GM19035 (cell line): ENCODE results near the gene ENTPD8.

Source experiments
- ATAC-seq: cut with Tn5 transposase; IDR thresholded peaks from one replicate; pipeline ENCODE4 v1.9.1; 2021; ENCODE audit not compliant: unreplicated experiment

ENTPD8 gene

DNA sequence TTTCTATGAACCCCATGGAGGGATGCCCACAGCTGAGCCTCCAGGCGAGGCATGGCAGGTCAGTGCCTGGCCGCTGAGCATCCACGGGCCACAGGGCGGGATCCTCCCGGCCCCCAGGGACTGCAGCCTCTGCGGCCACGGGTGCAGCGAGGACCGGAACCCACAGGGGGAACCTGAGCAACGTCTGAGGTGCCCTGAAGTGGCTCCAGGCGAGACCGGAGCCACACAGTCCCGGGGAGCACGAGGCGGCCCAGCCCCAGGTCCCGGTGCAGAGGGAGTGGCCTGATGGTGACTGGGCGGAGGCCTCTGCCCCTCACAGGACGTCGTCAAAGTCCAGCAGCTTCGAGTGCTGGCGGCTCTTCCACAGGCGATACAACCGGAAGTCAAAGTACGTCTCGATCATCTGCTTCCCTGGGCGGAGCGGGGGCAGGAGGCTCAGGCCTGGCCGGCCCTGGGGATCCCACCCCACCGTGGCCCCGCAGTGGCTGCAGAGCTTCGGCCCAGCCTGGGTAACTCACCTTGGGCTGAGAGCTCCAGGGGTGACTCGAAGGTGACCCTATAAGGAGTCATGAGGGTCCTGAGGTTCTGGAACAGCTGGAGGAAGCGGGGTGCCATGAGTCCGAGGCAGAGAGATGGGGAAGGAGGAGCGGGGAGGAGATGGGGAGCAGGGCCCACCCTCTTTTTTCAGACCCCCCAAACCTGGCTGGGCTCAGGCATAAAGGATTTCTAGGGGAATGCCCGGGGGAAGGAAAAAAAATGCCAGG, 8.1 kb upstream of the ENTPD8 start:
- ATAC-seq = no peak

DNA sequence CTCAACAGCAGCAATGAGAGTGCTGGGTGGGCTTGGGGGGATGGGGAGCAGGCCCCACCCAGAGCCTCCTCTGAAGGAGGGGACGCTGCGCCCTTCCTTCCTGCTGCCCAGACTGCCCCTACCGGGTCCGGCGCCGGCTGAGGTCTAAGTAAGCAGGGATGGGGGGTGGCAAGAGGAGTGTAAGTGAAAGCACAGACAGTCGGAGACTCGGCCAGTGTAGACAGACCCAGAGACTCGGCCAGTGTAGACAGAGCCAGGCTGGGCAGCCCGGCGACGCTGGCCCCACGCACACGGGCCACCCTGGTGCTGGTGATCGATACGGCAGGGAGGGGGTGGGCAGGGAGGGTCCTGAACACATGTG, 7.4 kb upstream of the ENTPD8 start:
- ATAC-seq = no peak

DNA sequence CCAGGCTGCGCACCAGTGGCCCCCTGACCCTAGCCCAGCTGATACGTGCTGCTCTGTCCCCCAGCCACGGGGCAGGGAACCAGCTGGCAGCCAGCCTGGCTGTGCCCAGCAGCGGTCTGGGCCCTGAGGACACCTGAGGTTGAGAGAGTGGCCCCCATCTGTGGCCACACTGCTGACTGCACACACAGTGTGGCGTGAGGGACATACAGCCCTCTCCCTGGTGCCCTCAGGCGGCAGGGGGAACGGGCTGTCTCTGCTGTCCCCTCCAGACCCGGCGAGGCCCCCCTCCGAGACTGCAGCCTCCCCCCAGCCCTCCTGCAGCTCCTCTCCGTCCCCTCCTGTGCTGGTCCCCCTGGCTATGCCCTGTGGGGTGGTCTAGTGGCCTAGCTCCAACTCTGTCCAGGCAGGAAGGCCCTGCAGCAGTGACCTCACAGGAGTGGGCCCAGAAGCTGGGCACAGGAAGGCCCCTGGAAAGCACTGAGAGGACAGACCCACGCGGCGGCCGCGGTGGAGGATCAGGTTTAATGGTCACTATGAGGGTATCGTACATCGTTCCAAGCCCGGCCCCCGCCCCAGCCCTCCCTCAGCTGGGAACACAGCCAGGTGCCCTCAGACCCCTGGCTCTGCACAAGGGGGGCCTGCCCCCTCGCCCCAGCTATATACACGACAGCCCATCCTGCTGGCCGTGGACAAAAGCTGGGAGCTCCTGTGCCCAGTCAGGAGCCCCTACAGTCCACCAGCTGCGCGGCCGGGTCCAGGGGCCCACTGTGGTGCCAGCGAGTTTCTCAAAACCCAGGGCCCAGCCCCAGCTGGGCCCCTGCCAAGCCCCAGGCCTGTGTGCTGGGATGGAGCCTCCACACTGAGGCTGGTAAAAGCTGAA, 6.8 kb upstream of the ENTPD8 start:
- no peak for ATAC-seq

DNA sequence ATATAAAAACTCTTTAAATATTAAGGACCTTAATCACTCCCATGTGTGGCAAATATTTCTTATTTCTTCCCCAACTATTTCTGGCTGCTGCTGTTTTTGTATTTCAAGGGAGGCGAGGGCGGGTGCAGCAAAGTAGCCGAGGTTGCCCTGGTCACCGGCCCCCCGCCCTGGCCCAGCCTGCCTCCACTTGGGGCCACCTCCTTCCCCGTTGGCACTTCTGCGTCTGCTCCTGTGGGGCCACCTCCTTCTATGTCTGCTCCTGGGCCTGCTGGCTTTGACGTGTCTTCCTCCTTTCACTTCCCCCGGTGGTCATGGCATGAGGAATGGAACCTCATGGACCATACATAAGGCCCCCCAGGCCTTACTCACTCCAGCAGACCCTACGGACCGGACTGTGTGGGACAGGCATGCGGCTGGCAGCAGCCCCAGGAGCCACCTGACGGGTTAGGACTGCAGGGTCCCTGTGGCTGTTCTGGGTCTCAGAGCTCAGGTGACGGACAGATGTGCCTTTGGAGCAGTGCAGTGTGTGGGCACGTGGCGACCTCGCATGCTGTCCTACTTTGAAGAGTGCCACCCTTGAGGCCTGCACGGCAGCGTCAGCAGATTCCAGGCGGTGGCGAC, 5.8 kb upstream of the ENTPD8 start:
- ATAC-seq = no peak

DNA sequence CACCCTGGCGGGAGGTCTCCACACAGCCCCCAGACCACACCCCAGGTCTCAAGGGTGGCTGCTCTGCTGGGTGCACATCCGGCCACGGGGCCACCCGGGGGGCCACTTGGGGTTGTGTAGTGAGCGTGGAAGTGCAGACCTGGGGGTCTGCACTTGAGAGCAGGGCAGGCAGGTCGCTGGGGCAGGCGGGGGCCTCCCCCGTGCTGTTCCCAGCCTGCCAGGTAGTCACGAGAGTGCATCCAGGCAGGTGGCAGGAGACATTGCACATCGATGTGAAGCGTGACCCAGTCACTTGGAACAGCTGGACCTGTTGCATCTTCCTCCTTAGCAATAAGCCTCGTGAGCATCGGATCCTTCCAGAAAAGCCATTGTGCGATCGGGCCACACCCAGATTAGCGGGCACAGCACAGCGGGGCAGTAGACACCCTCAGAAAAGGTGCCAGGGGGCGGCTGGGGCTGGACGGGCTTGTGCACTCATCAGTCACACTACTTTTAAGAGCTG, 4.8 kb upstream of the ENTPD8 start:
- ATAC-seq = no peak

DNA sequence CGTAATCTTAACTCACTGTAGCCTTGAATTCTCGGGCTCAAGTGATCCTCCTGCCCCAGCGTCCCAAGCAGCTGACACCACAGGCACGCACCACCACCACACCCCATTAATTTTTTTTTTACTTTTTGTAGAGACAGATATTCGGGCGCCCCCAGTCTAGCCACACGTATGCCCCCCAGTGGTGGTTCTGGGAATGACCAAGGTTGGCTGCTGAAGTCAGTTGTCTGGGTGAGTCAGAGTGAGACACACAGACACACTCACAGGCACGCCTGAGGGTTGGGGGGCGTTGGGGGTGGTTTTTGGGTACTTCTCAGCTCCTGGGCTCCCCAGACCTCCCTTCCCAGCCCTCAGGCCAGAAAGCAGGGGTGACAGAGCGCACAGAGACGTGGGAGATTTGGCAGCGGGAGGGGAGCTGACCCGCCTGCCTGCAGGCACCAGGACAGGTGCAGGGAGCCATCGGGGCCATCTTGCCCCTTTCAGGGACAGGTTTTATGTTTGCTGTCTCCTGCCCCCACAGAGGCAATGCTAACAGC, 4.2 kb upstream of the ENTPD8 start:
- no peak for ATAC-seq

DNA sequence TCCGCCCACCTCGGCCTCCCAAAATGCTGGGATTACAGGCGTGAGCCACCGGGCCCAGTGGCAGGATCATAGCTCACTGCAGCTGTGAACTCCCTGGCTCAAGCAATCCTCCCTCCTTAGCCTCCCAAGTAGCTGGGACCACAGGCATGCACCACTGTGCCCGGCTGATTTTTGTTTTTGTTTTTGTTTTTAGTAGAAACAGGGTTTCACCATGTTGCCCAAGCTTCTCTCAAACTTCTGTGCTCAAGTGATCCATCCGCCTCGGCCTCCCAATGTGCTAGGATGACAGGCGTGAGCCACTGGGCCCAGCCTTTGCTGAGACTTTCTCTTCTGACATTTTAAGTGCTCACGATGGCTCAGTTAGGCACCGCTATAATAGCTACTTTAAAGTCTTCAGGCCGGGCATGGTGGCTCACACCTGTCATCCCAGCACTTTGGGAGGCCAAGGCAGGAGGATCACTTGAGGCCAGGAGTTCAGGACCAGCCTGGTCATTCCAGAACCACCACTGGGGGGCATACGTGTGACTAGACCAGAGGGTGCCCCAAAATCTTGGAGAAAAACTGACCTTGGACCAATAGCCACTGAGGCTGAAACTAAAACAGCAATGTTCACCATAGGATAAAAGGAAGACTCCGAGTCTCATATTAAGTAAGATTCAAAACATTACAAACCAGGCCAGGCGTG, 3.1 kb upstream of the ENTPD8 start:
- ATAC-seq = no peak

DNA sequence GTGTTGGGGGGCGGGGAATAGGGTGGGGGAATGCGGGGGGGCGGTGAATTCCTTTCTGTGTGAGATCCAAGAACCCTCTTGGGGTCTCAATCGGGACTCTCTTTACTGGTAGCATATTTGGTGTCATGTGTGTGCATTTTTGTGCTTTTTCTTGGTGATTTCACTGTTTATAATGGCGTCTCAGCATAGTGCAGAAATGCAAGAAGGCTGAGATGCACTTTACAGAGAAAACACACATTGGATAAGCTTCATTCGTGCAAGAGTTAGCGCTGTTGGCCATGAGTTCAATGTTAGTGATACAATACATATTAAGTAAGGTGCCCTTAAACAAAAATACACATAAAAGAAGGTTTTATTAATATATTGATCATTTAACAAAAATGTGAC, 771 bp upstream of the ENTPD8 start:
- no peak for ATAC-seq

DNA sequence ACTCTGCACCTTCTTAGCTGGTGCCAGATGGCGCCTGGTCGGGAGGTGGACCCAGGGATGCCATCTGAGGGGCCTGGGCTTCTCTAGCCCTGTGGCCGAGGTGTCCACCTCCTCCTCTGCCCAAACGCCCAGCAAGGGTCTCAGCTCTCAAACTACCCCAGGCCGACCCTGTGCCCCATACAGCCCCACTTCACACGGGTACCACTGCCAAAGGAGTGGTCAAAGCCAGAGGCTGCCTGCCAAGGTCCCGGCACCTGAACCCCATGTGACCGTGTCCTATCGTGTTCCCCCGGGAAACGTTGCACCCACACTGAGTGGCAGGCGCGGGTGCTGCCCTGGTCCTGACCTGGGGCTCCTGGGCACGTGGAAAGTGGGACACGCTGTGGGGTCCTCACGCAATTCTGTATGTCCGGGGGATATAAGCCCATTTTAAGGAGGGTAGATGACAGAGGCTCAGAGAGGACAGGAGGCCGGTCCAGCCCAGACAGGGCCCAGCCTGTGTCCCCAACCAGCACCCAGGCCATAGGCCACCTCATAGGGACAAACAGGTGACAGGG, 1.9 kb downstream of the ENTPD8 start:
- ATAC-seq = no peak

DNA sequence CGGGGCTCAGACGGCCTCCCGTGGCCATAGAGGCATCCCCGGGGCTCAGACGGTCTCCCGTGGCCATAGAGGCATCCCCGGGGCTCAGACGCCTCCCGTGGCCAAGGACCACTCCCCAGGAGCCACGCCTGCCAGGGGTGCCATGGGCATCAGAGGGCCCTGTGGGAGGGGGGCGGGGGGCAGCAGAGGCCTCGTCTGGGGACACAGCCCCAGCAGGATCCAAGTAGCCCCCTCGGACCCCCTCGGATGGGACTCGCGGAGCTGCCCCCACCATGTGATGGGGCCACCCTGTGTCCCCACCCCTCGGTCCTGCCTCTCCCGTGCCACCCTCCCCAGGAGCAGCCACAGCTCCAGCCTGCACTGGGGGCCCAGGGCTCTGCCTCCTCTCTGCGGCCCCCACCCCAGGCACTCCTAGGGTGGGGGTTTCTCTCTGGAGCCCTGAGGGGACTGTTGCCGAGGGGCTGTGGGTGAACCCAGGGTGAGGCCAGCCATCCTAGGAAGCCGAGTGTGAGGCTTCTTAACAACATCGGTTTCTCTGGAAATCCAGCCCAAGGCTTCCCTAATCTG, 2.5 kb downstream of the ENTPD8 start:
- ATAC-seq = no peak

DNA sequence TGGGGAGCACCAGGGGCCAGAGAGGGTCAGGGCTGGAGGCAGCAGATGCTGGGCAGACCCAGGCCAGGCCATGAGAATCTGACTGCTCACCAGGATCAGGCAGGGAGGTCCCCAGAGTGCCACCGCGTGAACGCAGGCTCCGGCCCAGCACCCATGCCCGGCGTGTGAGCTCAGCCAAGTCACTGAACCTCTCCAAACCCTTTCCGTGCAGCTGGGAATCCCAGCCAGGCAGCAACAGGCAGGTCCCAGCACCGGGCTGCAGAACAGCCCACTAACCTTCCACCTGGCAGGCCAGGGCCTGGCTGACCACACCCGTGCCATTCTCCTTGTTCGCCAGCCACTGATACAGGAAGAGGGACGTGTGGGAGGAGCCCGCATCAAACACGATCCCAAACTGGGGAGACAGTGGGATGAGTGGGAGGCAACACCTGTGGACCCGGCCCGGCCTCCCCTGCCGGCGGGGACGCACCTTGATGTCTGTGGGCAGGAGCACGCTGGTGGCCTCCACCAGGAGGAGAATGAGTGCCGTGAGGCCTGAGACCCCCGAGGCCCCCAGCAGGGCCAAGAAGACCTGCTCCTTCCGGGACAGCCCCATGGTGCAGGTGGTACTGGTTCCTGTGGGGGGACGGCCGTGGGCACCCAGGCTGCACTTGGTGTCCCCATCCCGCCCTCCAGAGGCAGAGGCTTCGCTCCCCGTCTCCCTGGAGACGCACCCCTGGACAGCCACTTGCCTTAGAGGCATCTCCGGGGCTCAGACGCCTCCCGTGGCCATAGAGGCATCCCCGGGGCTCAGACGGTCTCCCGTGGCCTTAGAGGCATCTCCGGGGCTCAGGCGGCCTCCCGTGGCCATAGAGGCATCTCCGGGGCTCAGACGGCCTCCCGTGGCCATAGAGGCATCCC, 3.2 kb downstream of the ENTPD8 start:
- ATAC-seq = no peak

DNA sequence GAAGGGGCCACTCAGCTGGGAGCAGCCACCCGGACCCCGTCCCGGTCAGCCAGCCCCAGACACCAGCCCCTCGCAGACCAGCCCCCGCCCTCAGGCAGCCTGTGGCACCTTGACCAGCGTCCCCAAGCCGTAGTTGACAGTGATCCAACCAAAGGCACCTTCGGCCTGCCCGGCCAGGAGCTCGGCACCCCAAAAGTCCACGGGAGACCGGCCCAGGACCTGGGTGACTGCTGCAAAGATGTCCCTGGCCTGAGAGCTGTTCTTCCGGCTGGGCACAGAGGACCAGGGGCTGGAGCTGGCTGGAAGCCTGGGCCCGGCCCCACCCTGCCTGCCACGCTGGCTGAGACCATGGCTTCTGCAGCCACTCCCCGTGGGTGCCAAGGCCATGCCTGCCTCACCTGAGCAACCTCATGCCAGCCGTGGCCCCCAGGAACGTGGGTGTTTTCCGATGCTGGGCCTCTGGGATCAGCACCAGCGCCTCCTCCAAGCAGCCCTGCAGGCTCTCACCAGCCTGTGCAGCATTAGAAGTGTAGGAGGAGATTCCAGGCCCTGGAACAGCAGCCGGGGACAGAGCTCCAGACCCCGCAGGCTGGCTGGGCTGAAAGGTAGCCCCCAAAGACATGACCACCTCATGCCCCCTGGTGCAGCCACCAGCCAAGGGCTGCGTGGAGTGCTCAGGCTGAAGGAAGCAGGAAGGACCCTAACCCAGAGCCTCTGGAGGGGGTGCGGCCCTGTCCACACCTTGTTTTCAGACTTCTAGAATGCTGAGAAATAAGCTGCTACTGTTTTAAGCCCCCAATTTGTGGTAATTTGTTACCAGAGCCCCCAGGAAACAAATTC, 4.2 kb downstream of the ENTPD8 start:
- no peak for ATAC-seq

DNA sequence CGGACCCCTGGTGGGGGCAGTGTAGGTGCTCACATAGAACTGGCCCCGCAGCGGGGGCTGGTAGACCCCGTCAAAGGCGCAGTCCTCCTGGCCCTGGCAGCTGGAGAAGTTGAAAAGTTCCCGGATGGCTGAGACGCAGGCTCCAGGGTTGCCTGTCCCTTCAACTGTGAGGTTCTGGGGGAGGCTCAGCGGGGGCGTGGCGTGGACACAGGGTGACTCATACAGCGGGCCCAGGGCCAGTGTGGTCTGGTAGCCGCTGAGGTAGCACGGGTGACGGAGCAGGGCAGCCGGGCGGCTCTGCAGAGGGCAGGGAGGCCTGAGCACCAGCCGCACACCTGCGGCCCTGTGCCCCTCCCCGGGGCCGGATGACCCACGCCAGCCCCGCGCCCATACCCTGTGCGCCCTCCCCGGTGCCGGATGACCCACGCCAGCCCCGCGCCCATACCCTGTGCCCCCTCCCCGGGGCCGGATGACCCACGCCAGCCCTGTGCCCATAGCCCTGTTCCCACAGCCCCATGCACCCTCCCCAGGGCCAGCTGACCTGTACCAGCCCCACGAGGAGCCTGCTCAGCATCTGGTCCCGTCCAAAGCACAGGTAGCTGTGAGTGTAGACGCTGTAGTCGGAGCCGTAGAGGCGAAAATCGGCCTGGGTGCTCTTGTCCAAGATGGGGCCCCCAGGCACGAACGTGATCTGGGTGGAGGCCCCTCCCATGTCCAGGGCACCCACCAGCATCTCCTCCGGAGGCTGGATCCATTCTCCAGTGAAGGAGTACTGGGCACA, 5.0 kb downstream of the ENTPD8 start:
- no peak for ATAC-seq

DNA sequence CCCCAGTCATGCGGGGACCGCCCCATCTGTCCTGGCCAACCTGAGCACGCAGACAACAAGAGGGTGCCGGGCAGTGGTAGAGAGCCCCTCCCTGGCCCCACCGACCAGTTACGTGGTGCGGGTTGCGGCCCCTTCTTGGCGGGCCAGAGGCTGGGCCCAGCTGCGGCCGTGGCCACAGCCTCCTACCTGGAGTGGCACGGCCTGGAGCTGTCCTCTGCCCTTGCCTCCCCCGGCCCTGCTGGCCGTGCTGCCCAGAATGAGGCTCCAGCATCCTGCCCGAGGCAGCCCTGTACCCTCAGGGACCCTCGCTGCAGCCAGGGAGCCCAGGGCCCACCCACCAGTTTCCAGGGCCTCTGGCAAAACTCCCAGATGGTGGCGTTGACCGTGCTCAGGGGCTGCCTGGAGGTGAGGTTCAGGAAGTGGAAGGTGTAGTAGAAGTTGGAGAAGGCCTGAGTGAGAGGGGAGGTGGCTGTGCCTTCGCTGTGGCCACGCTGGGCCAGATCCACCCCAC, 5.7 kb downstream of the ENTPD8 start:
- no peak for ATAC-seq

DNA sequence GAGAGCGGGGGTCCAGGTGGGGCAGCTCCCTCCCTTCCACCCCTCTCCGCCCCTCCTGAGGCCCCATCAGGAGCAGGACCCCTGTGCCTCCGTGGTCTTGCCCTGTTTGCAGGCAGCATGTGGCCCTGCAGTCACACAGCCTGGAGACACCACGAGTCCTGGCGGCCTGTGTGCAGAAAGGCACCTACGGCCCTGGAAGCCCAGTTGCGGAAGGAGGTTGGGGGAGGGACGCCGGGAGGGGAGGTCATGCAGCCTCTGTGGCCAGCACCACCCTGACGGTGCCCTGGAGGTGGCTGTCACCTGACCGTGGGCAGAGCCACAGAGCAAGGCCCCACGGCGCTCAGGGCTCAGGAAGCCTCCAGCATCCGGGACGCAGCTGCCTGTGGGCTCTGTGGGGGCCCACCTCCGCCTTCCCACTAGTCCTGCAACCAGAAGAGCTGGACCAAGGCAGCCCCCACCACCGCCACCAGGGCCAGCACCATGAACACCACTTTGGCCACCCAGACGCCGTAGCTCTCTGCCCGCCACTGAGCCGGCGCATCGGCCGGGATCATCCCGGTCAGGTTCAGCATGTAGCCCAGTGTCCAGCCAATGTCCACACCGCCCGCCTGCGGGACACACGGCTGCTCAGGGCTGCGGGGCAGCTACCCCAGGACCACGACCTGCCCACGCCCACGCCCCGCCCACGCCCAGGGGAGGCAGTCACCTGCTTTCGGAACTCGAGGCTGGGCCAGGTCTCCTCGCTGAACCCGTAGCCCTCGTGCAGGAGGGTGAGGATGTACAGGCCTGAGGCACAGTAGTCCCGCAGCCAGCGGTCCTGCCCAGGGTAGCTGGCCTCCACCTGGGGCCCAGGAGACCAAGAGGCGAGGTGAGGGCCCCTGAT, 6.4 kb downstream of the ENTPD8 start:
- no peak for ATAC-seq

DNA sequence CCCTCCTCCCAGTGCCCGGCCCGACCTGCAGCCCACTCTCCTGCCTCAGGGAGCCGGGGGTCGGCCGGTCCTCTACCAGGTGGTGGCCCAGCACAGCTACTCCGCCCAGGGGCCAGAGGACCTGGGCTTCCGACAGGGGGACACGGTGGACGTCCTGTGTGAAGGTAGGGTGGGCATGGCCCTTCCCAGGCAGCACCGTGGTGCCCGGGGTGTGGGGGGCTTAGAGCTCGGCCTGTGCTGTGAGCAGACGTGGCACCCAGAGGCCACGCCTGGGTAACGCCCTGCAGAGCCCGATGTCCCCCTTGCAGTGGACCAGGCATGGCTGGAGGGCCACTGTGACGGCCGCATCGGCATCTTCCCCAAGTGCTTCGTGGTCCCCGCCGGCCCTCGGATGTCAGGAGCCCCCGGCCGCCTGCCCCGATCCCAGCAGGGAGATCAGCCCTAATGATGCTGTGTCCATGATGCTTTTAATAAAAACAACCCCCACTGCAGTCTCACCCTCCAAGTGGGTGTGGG, 7.2 kb downstream of the ENTPD8 start:
- ATAC-seq = no peak
